ENCODE results near the gene LRG1. TPM values are rescaled to one million over a fixed set of nuclear protein-coding genes. Genes with fewer than 3 reads are reported as not detected.

Gene LRG1
- total and polyA plus RNA-seq, 9 of the 15 experiments (the other 6 are each of a cell fraction or from before 2014, with no cell fraction given), result 1.5 to 11.9 (median 8.7) TPM

- TF ChIP-seq E4F1 (CRISPR knock-in tag; IDR thresholded peaks at IDR 0.05; ENCODE audit: borderline replicate concordance) (no peak), MTA3 (IDR thresholded peaks at IDR 0.05; ENCODE audit: borderline replicate concordance) (peak; percentile 48; the same call in 1 of the 2 replicates), DMBX1 (CRISPR knock-in tag; IDR thresholded peaks at IDR 0.05; ENCODE audit: borderline replicate concordance) (no peak), EGR1 (conservative IDR thresholded peaks at IDR 0.05) (peak; percentile 86), ZNF347 (CRISPR knock-in tag; IDR thresholded peaks at IDR 0.05; ENCODE audit: low read depth) (no peak), ATF1 (CRISPR knock-in tag; IDR thresholded peaks at IDR 0.05) (no peak), ATF1 (tag; IDR thresholded peaks at IDR 0.05) (peak; percentile 34; the same call in 1 of the 2 replicates), FOXM1 (IDR thresholded peaks at IDR 0.05; ENCODE audit: low read depth) (no peak), FOXM1 (CRISPR knock-in tag; IDR thresholded peaks at IDR 0.05; ENCODE audit: low read depth) (no peak), ZNF436 (CRISPR knock-in tag; IDR thresholded peaks at IDR 0.05) (no peak), PURB (CRISPR knock-in tag; IDR thresholded peaks at IDR 0.05; ENCODE audit: low read depth) (no peak), ILF3 (IDR thresholded peaks at IDR 0.05; ENCODE audit: borderline replicate concordance) (no peak), CREB3L1 (IDR thresholded peaks at IDR 0.05; ENCODE audit: borderline replicate concordance, low read depth) (no peak), ZNF224 (CRISPR knock-in tag; IDR thresholded peaks at IDR 0.05) (no peak), ZNF780A (CRISPR knock-in tag; IDR thresholded peaks at IDR 0.05) (no peak), MBD2 (IDR thresholded peaks at IDR 0.05; ENCODE audit: borderline replicate concordance, low read depth) (peak; percentile 62; the same call in 1 of the 2 replicates), ZBTB33 (CRISPR knock-in tag; IDR thresholded peaks at IDR 0.05) (peak; percentile 15; the same call in 1 of the 2 replicates), TBP (optimal IDR thresholded peaks at IDR 0.05; ENCODE audit: low read depth, low read length) (peak; percentile 92), NCOR1 (IDR thresholded peaks at IDR 0.05) (no peak), ZNF217 (CRISPR knock-in tag; IDR thresholded peaks at IDR 0.05) (no peak)
Measured at GRCh38 chr19:4539693-4540581, at the start of gene LRG1 (continued).
